HTR-8/SVneo (cell line): ENCODE results near the gene THBS3.
"Not testable (repeated sequence)": the region's sequence is repeated elsewhere in the genome, so short reads cannot be mapped to it uniquely, and the experiment has no call there.

ENCODE experiments used
- DNase-seq: peaks from one replicate; pipeline ENCODE4 v3.0.0; 2011; ENCODE audit warnings: low spot score, mixed read lengths; ENCODE audit not compliant: insufficient read length
- FAIRE-seq: peaks from 2 replicates; lab custom pipeline; 2011; peaks lifted over from hg19 to GRCh38; lab: Jason Lieb, UNC

THBS3 gene

DNA sequence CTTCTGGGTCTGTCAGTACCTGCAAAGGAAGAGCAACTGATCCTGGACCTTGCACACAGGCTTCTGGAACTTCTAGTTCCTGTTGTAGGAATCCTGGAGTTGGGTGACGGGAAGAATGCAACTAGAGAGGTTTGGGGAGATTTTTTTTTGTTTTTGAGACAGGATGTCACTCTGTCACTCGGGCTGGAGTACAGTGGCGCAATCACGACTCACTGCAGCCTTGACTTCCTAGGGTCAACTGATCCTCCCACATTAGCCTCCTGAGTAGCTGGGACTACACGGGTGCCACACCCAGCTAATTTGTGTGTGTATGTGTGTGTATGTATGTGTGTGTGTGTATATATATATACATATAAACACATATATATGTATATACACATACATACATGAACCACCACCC lies 28.8 kb upstream of the THBS3 start:
- FAIRE-seq (no peak), DNase-seq (no peak)

GRCh38 chr1:155235375-155235774 lies 27.7 kb upstream of the THBS3 start:
- DNase-seq, FAIRE-seq: not testable (repeated sequence)

- not testable (repeated sequence) for DNase-seq, FAIRE-seq
These were observed 25.8 kb upstream of the THBS3 start for GRCh38 chr1:155233502-155233901.

GRCh38 chr1:155232001-155232978 lies 24.6 kb upstream of the THBS3 start:
- FAIRE-seq, DNase-seq: not testable (repeated sequence)

DNA sequence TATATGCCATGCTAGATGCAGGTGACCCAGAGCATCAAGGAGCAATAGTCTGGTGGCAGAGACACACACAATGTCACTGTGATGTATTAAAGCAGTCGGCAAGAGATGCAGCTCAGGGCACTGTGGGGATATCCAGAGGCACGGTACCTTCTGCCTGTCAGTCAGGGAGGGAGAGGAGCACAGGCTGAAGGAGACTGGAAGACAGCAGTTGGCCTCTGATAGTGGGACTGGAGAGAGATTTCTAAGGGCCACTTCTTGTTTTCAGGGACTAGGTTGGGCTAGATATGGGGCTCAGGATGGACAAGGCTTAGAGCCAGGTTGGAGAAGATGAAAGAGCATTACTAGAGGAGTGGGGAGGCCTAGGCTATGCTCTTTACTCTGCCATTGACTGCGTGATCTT lies 23.6 kb upstream of the THBS3 start:
- not testable (repeated sequence) for FAIRE-seq, DNase-seq

GRCh38 chr1:155228096-155228427 lies 20.4 kb upstream of the THBS3 start:
- DNase-seq: no peak
- no peak for FAIRE-seq

DNA sequence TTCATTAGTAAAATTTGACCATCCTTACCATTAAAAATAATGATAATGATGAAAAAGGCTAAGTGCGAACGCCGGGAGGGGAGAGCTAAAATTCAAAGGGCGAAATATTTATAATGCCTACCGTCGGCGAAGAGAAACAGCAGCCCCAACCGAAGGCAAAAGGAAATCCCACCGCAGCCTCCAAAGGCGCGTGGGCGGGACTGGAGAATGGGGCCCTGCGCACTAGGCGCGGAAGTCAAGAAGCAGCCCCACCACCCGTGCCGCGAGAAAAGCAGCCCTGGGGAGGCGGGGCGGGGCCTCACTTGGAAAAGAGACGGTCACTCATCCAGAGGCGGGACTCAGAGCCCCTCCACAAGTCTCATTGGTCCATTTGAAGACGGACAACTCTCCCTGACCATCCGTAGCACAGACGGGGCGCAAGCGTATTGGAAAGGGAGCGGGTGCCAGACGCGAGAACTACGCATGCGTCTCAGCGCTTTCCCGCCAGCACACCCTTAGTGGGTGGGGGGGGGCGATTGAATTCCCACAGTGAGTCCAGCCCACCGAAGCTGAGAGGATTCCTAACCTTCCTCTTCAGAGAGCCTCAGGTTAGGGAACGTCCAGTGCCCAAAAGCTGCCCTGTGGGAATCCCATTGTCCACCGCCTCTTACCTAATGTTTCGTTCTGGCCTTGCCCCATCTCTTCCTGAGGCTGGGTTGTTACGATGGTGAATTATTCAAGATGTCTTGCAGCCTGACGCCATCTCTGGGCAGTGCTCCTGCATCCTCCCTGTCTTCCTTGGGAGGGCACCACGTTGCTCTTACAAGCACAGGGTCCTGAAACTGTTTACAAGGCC lies 19.8 kb upstream of the THBS3 start:
- DNase-seq: peak; percentile 98
- no peak for FAIRE-seq

DNA sequence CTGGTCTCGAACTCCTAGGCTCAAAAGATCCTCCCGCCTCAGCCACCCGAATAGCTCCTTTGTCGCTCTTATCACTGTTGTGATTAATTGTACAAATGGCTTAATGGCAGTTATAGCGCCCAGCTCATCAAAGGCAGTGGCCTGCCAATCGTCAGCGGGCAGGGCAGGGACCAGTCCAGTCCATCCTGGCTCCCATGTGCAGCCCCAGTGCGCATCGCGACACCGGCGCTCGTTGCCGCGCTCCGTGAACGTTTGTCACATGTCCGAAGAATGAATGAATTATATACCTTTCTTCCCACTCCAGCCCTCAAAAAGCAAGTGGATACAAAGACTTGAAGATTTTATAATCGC lies 19.2 kb upstream of the THBS3 start:
- FAIRE-seq (no peak), DNase-seq (no peak)

GRCh38 chr1:155226188-155226909 lies 18.7 kb upstream of the THBS3 start:
- DNase-seq: peak; percentile 54
- no peak for FAIRE-seq

- not testable (repeated sequence) for FAIRE-seq
These were observed 17.7 kb upstream of the THBS3 start for GRCh38 chr1:155225404-155225759.

DNA sequence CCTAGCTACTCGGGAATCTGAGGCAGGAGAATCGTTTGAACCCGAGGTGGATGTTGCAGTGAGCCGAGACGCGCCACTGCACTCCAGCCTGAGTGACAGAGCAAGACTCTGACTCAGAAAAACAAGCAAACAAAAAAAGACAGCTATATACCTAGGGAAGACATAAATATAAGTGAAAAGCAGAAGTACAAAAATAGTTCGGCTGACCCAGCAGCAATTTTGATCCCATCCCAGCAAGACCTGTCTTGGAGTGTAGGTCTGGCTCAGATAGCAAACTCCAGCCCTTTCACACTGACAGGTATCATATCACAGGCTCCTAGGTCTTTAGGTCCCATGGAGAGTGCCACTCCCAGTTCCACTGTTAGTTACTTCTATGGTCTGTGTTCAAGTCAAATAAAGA lies 15.3 kb upstream of the THBS3 start:
- no peak for DNase-seq
- FAIRE-seq: no peak

More at GRCh38 chr1:155225404-155225759, 17.7 kb upstream of the THBS3 start:
- DNase-seq: not testable (repeated sequence)

GRCh38 chr1:155220211-155220965 lies 12.7 kb upstream of the THBS3 start:
- not testable (repeated sequence) for FAIRE-seq

DNA sequence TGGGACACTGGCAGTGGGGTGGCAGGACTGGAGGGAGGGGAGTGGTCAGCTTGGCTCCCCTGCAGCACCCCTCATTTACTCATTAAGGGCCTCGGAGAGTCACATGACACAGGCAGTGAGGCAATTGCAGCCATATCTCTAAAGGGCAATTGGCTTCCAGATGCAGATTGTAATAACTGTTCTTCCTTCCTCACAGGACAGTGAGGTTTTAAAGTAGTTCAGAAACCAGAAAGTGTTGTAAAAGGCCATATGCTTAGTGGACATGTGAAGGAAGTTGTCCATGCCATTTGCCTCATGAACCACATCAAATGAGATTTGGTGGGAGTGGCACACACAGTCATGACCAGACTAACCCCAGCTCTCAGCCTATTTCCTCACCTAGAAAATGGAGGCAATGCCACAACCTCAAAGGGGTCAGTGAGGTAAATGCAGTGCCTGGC lies 11.9 kb upstream of the THBS3 start:
- FAIRE-seq (no peak), DNase-seq (no peak)

More at GRCh38 chr1:155220211-155220965, 12.7 kb upstream of the THBS3 start:
- DNase-seq: not testable (repeated sequence)

- no peak for DNase-seq
- no peak for FAIRE-seq
These were observed 11.3 kb upstream of the THBS3 start for GRCh38 chr1:155218854-155219591.

DNA sequence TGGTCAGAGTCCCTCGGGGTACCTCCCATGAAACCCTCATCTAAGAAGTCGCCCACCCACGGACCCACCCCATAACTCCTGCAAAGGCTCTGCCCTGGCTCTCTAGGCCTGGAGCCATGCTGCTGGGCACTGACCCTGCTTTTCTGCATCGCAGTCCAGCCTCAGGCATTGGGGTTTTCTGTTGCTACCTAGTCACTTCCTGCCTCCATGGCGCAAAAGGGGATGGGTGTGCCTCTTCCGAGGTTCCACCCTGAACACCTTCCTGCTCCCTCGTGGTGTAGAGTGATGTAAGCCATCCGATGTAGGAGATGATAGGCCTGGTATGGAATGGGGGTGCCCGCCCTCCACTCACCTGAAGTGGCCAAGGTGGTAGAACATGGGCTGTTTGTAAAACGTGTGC lies 7.0 kb upstream of the THBS3 start:
- FAIRE-seq, DNase-seq: not testable (repeated sequence)

DNA sequence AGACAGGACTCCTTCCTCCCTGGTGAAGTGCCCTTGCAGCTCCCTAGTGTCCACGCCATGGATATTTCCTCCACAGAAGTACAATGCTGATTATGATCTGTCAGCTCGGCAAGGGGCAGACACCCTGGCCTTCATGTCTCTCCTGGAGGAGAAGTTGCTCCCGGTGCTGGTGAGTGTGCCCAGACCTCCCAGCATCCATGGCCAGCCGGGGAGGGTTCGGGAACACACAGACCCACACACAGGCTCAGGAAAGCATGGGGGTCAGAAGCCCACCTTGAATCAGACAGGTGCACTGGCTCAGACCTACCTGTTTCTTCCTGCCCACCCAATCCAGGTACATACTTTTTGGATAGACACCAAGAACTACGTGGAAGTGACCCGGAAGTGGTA lies 4.3 kb upstream of the THBS3 start:
- not testable (repeated sequence) for DNase-seq, FAIRE-seq

DNA sequence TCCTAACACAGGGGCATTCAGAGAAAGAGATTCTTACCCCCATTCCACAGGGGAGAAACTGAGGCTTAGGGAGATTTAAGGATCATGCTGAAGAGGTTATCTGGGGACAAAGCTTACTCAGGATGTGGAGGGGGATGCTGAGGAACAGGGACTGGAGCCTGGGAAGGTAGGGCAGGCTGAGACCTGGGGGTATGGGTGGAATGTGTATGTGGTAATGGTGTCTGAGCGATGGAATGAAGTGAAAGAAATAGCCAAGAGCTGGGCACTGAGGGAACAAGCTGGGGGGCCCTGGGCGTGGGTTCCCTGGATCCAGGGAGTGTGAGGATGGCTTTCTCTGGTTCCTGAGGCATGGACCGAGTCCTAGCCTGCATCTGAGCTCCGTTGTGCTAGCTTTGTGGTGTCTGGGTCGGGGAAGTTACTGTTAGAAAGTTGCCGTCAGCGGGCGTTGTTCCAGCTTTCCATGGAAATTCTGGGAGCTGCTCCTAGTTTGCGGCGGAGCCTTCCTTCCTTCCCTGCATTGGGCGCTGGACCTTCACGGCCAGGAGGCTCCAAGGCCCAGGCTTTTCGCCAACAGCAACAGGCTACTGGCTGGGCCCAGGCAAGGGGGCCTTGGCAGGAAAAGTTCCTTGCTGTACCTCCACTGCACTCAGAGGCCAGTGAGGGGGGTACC lies 3.8 kb upstream of the THBS3 start:
- not testable (repeated sequence) for FAIRE-seq, DNase-seq
